Liver (tissue), 3 donors: Measurements from ENCODE around the gene C2orf80.

ENCODE experiments used
- ATF3 ChIP-seq: IDR thresholded peaks from 2 replicates; pipeline ENCODE4 v1.6.1; 2016; ENCODE audit warnings: antibody characterized with exemption
- CTCF ChIP-seq: fragments of 150-350 bp; IDR thresholded peaks from 2 replicates; pipeline ENCODE4 v1.5.1; 2017; ENCODE audit warnings: improper control_type of control experiment, low read depth, low read length; ENCODE audit not compliant: missing input control
- FOXA1 ChIP-seq: IDR thresholded peaks from 2 replicates; pipeline ENCODE4 v1.6.1; 2016; ENCODE audit warnings: antibody characterized with exemption
- GABPA ChIP-seq, 2 donors: IDR thresholded peaks in 1 of 2; conservative IDR thresholded peaks in 1 of 2; 2 replicates each; pipeline ENCODE4 v1.6.1; 2016; ENCODE audit warnings: antibody characterized with exemption in 2 of 2, mild to moderate bottlenecking in 1 of 2, moderate library complexity in 1 of 2
- HNF4G ChIP-seq: IDR thresholded peaks from 2 replicates; pipeline ENCODE4 v1.6.1; 2016; ENCODE audit warnings: antibody characterized with exemption
- NR2F2 ChIP-seq: IDR thresholded peaks from 2 replicates; pipeline ENCODE4 v1.6.1; 2016; ENCODE audit warnings: antibody characterized with exemption
- RAD21 ChIP-seq, 2 donors: IDR thresholded peaks; 2 replicates each; pipeline ENCODE4 v1.6.1; 2016; ENCODE audit warnings: antibody characterized with exemption in 2 of 2, mild to moderate bottlenecking in 2 of 2
- REST ChIP-seq: IDR thresholded peaks from 2 replicates; pipeline ENCODE4 v1.6.1; 2016; ENCODE audit warnings: antibody characterized with exemption, mild to moderate bottlenecking
- SP1 ChIP-seq: IDR thresholded peaks from 2 replicates; pipeline ENCODE4 v1.6.1; 2018; ENCODE audit warnings: antibody characterized with exemption, mild to moderate bottlenecking
- TAF1 ChIP-seq: conservative IDR thresholded peaks from 2 replicates; pipeline ENCODE4 v1.6.1; 2016; ENCODE audit warnings: antibody characterized with exemption, mild to moderate bottlenecking
- YY1 ChIP-seq: IDR thresholded peaks from 2 replicates; pipeline ENCODE4 v1.6.1; 2016; ENCODE audit warnings: antibody characterized with exemption, mild to moderate bottlenecking
- ZBTB33 ChIP-seq: IDR thresholded peaks from 2 replicates; pipeline ENCODE4 v1.6.1; 2016; ENCODE audit warnings: antibody characterized with exemption
- donor health status: healthy.
- donor health status: healthy.

GRCh38 chr2:208207769-208208168, 17.9 kb upstream of the C2orf80 start:
- TF ChIP-seq CTCF (no peak), REST (no peak), TAF1 (no peak), NR2F2 (no peak), GABPA (IDR thresholded peaks at IDR 0.05 in 1 of 2, conservative IDR thresholded peaks at IDR 0.05 in 1 of 2) (no peak), SP1 (no peak), HNF4G (no peak), ZBTB33 (no peak), RAD21 (IDR thresholded peaks at IDR 0.05) (no peak), ATF3 (no peak), YY1 (no peak), FOXA1 (no peak)
